Panc1 (cell line): Measurements from ENCODE around the gene WNT1. TPM values are rescaled to one million over a fixed set of nuclear protein-coding genes. Genes with fewer than 3 reads are reported as not detected.

ENCODE experiments used
- ATAC-seq: fragments of 200-7000 bp; cut with Tn5 transposase; 2 replicates; pipeline ENCODE4 v1.9.1; 2020; ENCODE audit warnings: mild to moderate bottlenecking, moderate library complexity
- BruUV-seq: library from RNA; stranded (reverse); fragments of 400-500 nt; replicated peaks from 2 replicates; lab custom pipeline; 2021; lab: Mats Ljungman, UMichigan
- CTCF ChIA-PET: fragments of 300-600 bp; sonication (Branson Sonifier 250); formaldehyde crosslinking; loops from one replicate; lab custom pipeline; 2022; ENCODE audit warnings: antibody characterized with exemption; lab: Charles Lee
- POLR2A ChIA-PET: fragments of 300-600 bp; sonication (Branson Sonifier 250); formaldehyde crosslinking; loops from one replicate; lab custom pipeline; 2022; ENCODE audit warnings: antibody characterized with exemption; lab: Charles Lee
- DNase-seq: peaks from one replicate; pipeline ENCODE4 v3.0.0-alpha.2; 2010; ENCODE audit warnings: low read depth, low spot score
- H3K27ac ChIP-seq: 2 replicates; pipeline ENCODE4 v1.5.1; 2011; ENCODE audit warnings: mild to moderate bottlenecking, low read length, inconsistent platforms
- H3K27me3 ChIP-seq: fragments of 200-500 bp; sonication (Bioruptor generic); 2 replicates; pipeline ENCODE4 v1.6.0; 2014; ENCODE audit warnings: low read length, inconsistent platforms; ENCODE audit not compliant: control insufficient read depth, insufficient read depth
- H3K36me3 ChIP-seq: fragments of 200-500 bp; sonication (Bioruptor generic); 2 replicates; pipeline ENCODE4 v1.5.1; 2014; ENCODE audit warnings: inconsistent platforms, mild to moderate bottlenecking, low read length, moderate library complexity; ENCODE audit not compliant: control insufficient read depth, insufficient read depth
- H3K4me1 ChIP-seq: 2 replicates; pipeline ENCODE4 v1.5.1; 2011; ENCODE audit warnings: inconsistent platforms, mild to moderate bottlenecking, low read length, moderate library complexity; ENCODE audit not compliant: control insufficient read depth, insufficient read depth
- H3K4me3 ChIP-seq, 2 experiments: 2 replicates each; pipeline ENCODE4 v1.5.1; 2011 to 2012; ENCODE audit warnings: low read depth in 2 of 2, low read length in 2 of 2, mild to moderate bottlenecking in 2 of 2, inconsistent platforms in 1 of 2, moderate library complexity in 1 of 2
- H3K9me3 ChIP-seq: fragments of 200-500 bp; sonication (Bioruptor generic); 2 replicates; pipeline ENCODE4 v1.5.1; 2014; ENCODE audit warnings: low read depth, mild to moderate bottlenecking, inconsistent platforms, low read length, moderate library complexity; ENCODE audit not compliant: control insufficient read depth, insufficient read depth
- POLR2AphosphoS5 ChIP-seq: IDR thresholded peaks from 2 replicates; pipeline ENCODE4 v1.6.1; 2012; ENCODE audit warnings: mild to moderate bottlenecking, low read depth, low read length, moderate library complexity
- REST ChIP-seq, 2 experiments: IDR thresholded peaks; 2 replicates each; pipeline ENCODE4 v1.6.1; 2011 to 2012; ENCODE audit warnings: low read depth in 2 of 2, control low read depth in 1 of 2, low read length in 1 of 2, mild to moderate bottlenecking in 1 of 2, moderate library complexity in 1 of 2; ENCODE audit not compliant: insufficient read depth in 1 of 2
- SIN3A ChIP-seq: IDR thresholded peaks from 2 replicates; pipeline ENCODE4 v1.6.1; 2012; ENCODE audit warnings: low read depth, mild to moderate bottlenecking, low read length, moderate library complexity, borderline replicate concordance; ENCODE audit not compliant: insufficient read depth
- TCF7L2 ChIP-seq: IDR thresholded peaks from 2 replicates; pipeline ENCODE4 v1.6.1; 2011; ENCODE audit warnings: mild to moderate bottlenecking, low read depth, low read length, inconsistent platforms
- in situ Hi-C: cut with HindIII; loops from 2 replicates; pipeline ENCODE4 v1.10.0; 2016; ENCODE audit warnings: low sequenced_read_pairs, low pct_unique_long_range_greater_than_20kb
- intact Hi-C: fragments of 100-400 bp; cut with micrococcal nuclease; formaldehyde crosslinking; loops from one replicate; pipeline ENCODE4 v1.10.0; 2022; ENCODE audit not compliant: unreplicated experiment
- total RNA-seq: library from RNA; stranded (reverse); gene quantifications from one replicate; pipeline ENCODE4 v1.2.1, GENCODE V29; 2021; ENCODE audit not compliant: unreplicated experiment
- TF ChIP-seq, protein P1 (sequence below): fragments of 450-650 bp; IDR thresholded peaks from 2 replicates; pipeline ENCODE4 v1.5.1; 2017; ENCODE audit warnings: mild to moderate bottlenecking

WNT1 gene
- total RNA-seq, 1 experiment from 2014 or later = not detected

- ATAC-seq (no peak), DNase-seq (no peak)
- BruUV-seq = no TSS peak
- Histone ChIP-seq H3K27me3 (no peaks in the 10 kb centered on the region), H3K4me3 (no peak overlapping the region), H3K27ac (no peak overlapping the region), H3K9me3 (no peaks in the 10 kb centered on the region), H3K4me1 (peaks cover 7% of the 10 kb centered on the region; the same call in 1 of the 2 replicates), H3K36me3 (no peaks in the 10 kb centered on the region)
- intact Hi-C loops (no loop called here), in situ Hi-C loops (no loop called here)
- CTCF ChIA-PET = interaction anchor here (0.7 kb wide), 1 partner anchor 36 kb away, joined by 3 read pairs; no protein-coding TSS in a partner anchor
- POLR2A ChIA-PET = no interaction called here
- TF ChIP-seq SIN3A = no peak
- TF ChIP-seq REST (IDR thresholded peaks at IDR 0.05; ENCODE audit: insufficient read depth in 1 of 2, low read depth in 2 of 2, low read length in 1 of 2) = no peak
- TF ChIP-seq, protein P1, sequence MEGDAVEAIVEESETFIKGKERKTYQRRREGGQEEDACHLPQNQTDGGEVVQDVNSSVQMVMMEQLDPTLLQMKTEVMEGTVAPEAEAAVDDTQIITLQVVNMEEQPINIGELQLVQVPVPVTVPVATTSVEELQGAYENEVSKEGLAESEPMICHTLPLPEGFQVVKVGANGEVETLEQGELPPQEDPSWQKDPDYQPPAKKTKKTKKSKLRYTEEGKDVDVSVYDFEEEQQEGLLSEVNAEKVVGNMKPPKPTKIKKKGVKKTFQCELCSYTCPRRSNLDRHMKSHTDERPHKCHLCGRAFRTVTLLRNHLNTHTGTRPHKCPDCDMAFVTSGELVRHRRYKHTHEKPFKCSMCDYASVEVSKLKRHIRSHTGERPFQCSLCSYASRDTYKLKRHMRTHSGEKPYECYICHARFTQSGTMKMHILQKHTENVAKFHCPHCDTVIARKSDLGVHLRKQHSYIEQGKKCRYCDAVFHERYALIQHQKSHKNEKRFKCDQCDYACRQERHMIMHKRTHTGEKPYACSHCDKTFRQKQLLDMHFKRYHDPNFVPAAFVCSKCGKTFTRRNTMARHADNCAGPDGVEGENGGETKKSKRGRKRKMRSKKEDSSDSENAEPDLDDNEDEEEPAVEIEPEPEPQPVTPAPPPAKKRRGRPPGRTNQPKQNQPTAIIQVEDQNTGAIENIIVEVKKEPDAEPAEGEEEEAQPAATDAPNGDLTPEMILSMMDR = no peak
- no peak for TF ChIP-seq TCF7L2
- TF ChIP-seq POLR2AphosphoS5 = no peak
Observed at GRCh38 chr12:48961331-48961730, 16.8 kb upstream of the WNT1 start.

GRCh38 chr12:48961801-48962200 is 16.3 kb upstream of the WNT1 start:
- ATAC-seq (no peak), DNase-seq (no peak)
- TF ChIP-seq TCF7L2 (no peak), SIN3A (no peak), POLR2AphosphoS5 (no peak)
- Histone ChIP-seq H3K36me3 (no peaks in the 10 kb centered on the region), H3K27ac (no peak overlapping the region), H3K27me3 (no peaks in the 10 kb centered on the region), H3K9me3 (no peaks in the 10 kb centered on the region), H3K4me3 (no peak overlapping the region), H3K4me1 (peaks cover 7% of the 10 kb centered on the region; the same call in 1 of the 2 replicates)
- POLR2A ChIA-PET = interaction anchor here (0.6 kb wide), 1 partner anchor 126 kb away, joined by 3 read pairs; no protein-coding TSS in a partner anchor
- in situ Hi-C loops (no loop called here), intact Hi-C loops (no loop called here)
- CTCF ChIA-PET = interaction anchor here (0.7 kb wide), 2 partner anchors 31 to 35 kb away, joined by 3 read pairs; no protein-coding TSS in a partner anchor
- BruUV-seq = no TSS peak

- CTCF ChIA-PET = no interaction called here
- ATAC-seq (peak; percentile 69), DNase-seq (no peak)
- no TSS peak for BruUV-seq
- POLR2A ChIA-PET = no interaction called here
- intact Hi-C loops (no loop called here), in situ Hi-C loops (no loop called here)
- no peak overlapping the region for H3K27ac ChIP-seq
- H3K4me3 ChIP-seq = no peak overlapping the region
- H3K9me3 ChIP-seq = no peaks in the 10 kb centered on the region
- H3K4me1 ChIP-seq = peaks cover 17% of the 10 kb centered on the region
- H3K36me3 ChIP-seq = no peaks in the 10 kb centered on the region
- TF ChIP-seq SIN3A (no peak), POLR2AphosphoS5 (no peak), TCF7L2 (no peak), REST (IDR thresholded peaks at IDR 0.05; ENCODE audit: insufficient read depth in 1 of 2, low read depth in 2 of 2, low read length in 1 of 2) (no peak)
- TF ChIP-seq, protein P1 = peak; percentile 67
- H3K27me3 ChIP-seq = no peaks in the 10 kb centered on the region
Observed at GRCh38 chr12:48965298-48965838, 12.8 kb upstream of the WNT1 start.
